ENCODE measurements around the gene PRTG. TPM values are rescaled to one million over a fixed set of nuclear protein-coding genes. Genes with fewer than 3 reads are reported as not detected.

The PRTG gene
- total and polyA plus RNA-seq, 2 of the 13 experiments (the other 11 are each of a cell fraction or from before 2014, with no cell fraction given): 13.2 to 22.3 TPM

DNA sequence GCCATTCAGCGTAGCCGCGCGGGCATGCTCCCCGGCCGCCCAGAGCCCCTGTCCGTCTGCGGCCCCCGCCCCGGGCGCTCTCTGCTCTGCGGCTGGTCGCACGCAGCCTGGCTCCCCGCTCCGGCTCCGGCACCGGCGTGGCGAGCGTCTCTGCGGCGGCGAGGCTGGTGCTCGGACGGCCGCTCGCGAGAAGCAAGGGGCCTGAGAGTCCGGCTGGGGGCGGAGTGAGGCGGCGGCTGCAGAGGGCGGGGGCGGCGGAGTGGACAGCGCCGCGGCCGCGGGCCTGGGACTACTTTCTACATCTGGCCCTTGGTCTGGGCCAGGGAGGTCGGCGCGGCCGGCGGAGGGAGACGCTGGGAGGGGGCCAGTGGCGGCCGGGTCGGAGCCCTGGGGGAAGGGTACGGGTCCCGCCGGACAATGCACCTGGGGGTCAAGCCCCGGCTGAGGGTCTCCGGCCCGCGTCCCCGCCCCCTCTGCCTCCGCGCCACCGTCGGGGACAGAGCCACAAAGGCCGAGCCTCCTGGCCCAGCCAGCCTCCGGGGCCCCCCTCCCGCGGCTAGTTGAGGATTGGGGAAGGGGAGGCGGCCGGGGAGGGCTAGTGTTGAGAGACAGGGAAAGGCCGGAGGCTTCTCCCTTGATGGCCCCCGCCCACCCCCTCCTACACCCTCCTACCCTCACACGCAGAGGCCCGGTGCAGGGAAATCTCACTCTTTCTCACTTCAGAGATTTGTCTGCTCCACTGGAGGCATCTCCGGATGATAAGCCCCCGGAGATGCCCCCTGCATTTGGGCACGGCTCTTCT, at the start of gene PRTG (continued):
- TF ChIP-seq GABPA (IDR thresholded peaks at IDR 0.05; ENCODE audit: low read depth, low read length) (no peak), GABPA (CRISPR knock-in tag; IDR thresholded peaks at IDR 0.05; ENCODE audit: low read depth) (no peak), NR1H2 (CRISPR knock-in tag; IDR thresholded peaks at IDR 0.05; ENCODE audit: borderline replicate concordance, low read depth) (no peak), ZFP36L2 (CRISPR knock-in tag; IDR thresholded peaks at IDR 0.05) (no peak), PAWR (CRISPR knock-in tag; IDR thresholded peaks at IDR 0.05; ENCODE audit: borderline replicate concordance) (no peak), ZNF234 (CRISPR knock-in tag; conservative IDR thresholded peaks at IDR 0.05) (no peak), GTF3A (CRISPR knock-in tag; conservative IDR thresholded peaks at IDR 0.05) (no peak), IKZF4 (CRISPR knock-in tag; IDR thresholded peaks at IDR 0.05; ENCODE audit: borderline replicate concordance, low read depth, not compliant biosample characterization) (peak; percentile 66), GFI1 (CRISPR knock-in tag; IDR thresholded peaks at IDR 0.05; ENCODE audit: borderline replicate concordance) (0 out of 2 replicates have a peak, but pooled peaks have one; percentile 31), TP53 (CRISPR knock-in tag; conservative IDR thresholded peaks at IDR 0.05) (0 out of 2 replicates have a peak, but pooled peaks have one; percentile 64), ZNF674 (CRISPR knock-in tag; IDR thresholded peaks at IDR 0.05; ENCODE audit: low read depth) (no peak), MAFG (CRISPR knock-in tag; IDR thresholded peaks at IDR 0.05) (no peak), ZNF225 (CRISPR knock-in tag; IDR thresholded peaks at IDR 0.05) (no peak), FOXK2 (IDR thresholded peaks at IDR 0.05) (no peak), AGO2 (optimal IDR thresholded peaks at IDR 0.05; ENCODE audit: low read depth, low read length) (no peak), HDAC1 (CRISPR knock-in tag; IDR thresholded peaks at IDR 0.05) (peak; percentile 70; the same call in 1 of the 2 replicates), ZNF556 (CRISPR knock-in tag; IDR thresholded peaks at IDR 0.05; ENCODE audit: borderline replicate concordance) (peak; percentile 77; the same call in 1 of the 2 replicates), RFX5 (IDR thresholded peaks at IDR 0.05; ENCODE audit: low read depth, low read length) (no peak), DNMT1 (CRISPR knock-in tag; IDR thresholded peaks at IDR 0.05) (no peak), ZNF333 (CRISPR knock-in tag; IDR thresholded peaks at IDR 0.05; ENCODE audit: borderline replicate concordance) (no peak), SNRNP70 (IDR thresholded peaks at IDR 0.05; ENCODE audit: low read depth, low read length) (no peak), SOX5 (CRISPR knock-in tag; IDR thresholded peaks at IDR 0.05; ENCODE audit: borderline replicate concordance) (peak; percentile 47; the same call in 1 of the 2 replicates), SP5 (CRISPR knock-in tag; IDR thresholded peaks at IDR 0.05; ENCODE audit: borderline replicate concordance, low read depth) (peak; percentile 59)
- TF ChIP-seq, protein P1, sequence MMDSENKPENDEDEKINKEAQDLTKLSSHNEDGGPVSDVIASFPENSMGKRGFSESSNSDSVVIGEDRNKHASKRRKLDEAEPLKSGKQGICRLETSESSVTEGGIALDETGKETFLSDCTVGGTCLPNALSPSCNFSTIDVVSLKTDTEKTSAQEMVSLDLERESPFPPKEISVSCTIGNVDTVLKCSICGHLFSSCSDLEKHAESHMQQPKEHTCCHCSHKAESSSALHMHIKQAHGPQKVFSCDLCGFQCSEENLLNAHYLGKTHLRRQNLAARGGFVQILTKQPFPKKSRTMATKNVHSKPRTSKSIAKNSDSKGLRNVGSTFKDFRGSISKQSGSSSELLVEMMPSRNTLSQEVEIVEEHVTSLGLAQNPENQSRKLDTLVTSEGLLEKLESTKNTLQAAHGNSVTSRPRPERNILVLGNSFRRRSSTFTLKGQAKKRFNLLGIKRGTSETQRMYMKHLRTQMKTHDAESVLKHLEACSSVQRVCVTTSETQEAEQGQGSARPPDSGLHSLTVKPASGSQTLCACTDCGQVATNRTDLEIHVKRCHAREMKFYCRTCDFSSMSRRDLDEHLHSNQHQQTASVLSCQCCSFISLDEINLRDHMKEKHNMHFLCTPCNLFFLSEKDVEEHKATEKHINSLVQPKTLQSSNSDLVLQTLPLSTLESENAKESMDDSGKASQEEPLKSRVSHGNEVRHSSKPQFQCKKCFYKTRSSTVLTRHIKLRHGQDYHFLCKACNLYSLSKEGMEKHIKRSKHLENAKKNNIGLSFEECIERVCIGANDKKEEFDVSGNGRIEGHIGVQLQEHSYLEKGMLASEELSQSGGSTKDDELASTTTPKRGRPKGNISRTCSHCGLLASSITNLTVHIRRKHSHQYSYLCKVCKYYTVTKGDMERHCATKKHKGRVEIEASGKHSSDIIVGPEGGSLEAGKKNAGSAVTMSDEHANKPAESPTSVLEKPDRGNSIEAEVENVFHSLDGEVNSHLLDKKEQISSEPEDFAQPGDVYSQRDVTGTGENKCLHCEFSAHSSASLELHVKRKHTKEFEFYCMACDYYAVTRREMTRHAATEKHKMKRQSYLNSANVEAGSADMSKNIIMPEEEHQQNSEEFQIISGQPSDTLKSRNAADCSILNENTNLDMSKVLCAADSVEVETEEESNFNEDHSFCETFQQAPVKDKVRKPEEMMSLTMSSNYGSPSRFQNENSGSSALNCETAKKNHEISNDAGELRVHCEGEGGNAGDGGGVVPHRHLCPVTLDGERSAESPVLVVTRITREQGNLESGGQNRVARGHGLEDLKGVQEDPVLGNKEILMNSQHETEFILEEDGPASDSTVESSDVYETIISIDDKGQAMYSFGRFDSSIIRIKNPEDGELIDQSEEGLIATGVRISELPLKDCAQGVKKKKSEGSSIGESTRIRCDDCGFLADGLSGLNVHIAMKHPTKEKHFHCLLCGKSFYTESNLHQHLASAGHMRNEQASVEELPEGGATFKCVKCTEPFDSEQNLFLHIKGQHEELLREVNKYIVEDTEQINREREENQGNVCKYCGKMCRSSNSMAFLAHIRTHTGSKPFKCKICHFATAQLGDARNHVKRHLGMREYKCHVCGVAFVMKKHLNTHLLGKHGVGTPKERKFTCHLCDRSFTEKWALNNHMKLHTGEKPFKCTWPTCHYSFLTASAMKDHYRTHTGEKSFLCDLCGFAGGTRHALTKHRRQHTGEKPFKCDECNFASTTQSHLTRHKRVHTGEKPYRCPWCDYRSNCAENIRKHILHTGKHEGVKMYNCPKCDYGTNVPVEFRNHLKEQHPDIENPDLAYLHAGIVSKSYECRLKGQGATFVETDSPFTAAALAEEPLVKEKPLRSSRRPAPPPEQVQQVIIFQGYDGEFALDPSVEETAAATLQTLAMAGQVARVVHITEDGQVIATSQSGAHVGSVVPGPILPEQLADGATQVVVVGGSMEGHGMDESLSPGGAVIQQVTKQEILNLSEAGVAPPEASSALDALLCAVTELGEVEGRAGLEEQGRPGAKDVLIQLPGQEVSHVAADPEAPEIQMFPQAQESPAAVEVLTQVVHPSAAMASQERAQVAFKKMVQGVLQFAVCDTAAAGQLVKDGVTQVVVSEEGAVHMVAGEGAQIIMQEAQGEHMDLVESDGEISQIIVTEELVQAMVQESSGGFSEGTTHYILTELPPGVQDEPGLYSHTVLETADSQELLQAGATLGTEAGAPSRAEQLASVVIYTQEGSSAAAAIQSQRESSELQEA (CRISPR knock-in tag; IDR thresholded peaks at IDR 0.05; ENCODE audit: not compliant biosample characterization): peak; percentile 28

Data from HepG2 (cell line).